ENCODE results near the gene DNMBP.
A peak's percentile ranks its signal among the peaks of the same experiment; 100 is the strongest.
"Not testable (repeated sequence)": the region's sequence is repeated elsewhere in the genome, so short reads cannot be mapped to it uniquely, and the experiment has no call there.

Gene DNMBP

GRCh38 chr10:99913831-99914235, 95.9 kb downstream of the DNMBP start:
- DNase-seq (ENCODE audit: low spot score) = no peak

GRCh38 chr10:99912041-99912440, 97.7 kb downstream of the DNMBP start:
- no peak for DNase-seq (ENCODE audit: low spot score)

- DNase-seq (ENCODE audit: low spot score) = no peak
Measured at GRCh38 chr10:99908512-99908911, 101.2 kb downstream of the DNMBP start.

GRCh38 chr10:99906470-99906869, 103.3 kb downstream of the DNMBP start:
- DNase-seq (ENCODE audit: low spot score) = no peak

- no peak for DNase-seq (ENCODE audit: low spot score)
Measured at GRCh38 chr10:99905971-99906370, 103.8 kb downstream of the DNMBP start.

- DNase-seq (ENCODE audit: low spot score) = no peak
Measured at GRCh38 chr10:99895867-99896266, 113.9 kb downstream of the DNMBP start.

GRCh38 chr10:99895066-99895465, 114.7 kb downstream of the DNMBP start:
- DNase-seq (ENCODE audit: low spot score) = not testable (repeated sequence)

GRCh38 chr10:99894613-99895012, 115.1 kb downstream of the DNMBP start:
- no peak for DNase-seq (ENCODE audit: low spot score)

- no peak for DNase-seq (ENCODE audit: low spot score)
Measured at GRCh38 chr10:99888622-99889021, 121.1 kb downstream of the DNMBP start.

GRCh38 chr10:99883523-99883922, 126.2 kb downstream of the DNMBP start:
- no peak for DNase-seq (ENCODE audit: low spot score)

GRCh38 chr10:99881371-99881770, 128.4 kb downstream of the DNMBP start:
- no peak for DNase-seq (ENCODE audit: low spot score)

GRCh38 chr10:99880080-99880835, 129.5 kb downstream of the DNMBP start:
- DNase-seq (ENCODE audit: low spot score) = no peak

GRCh38 chr10:99875473-99875872, 134.3 kb downstream of the DNMBP start:
- no peak for DNase-seq (ENCODE audit: low spot score)

GRCh38 chr10:99874341-99875085, 135.2 kb downstream of the DNMBP start:
- no peak for DNase-seq (ENCODE audit: low spot score)

- no peak for DNase-seq (ENCODE audit: low spot score)
Measured at GRCh38 chr10:99873846-99874245, 135.9 kb downstream of the DNMBP start.

- no peak for DNase-seq (ENCODE audit: low spot score)
Measured at GRCh38 chr10:99872367-99873162, 137.2 kb downstream of the DNMBP start.

- DNase-seq (ENCODE audit: low spot score) = peak; percentile 48
Measured at GRCh38 chr10:99870123-99870730, 139.5 kb downstream of the DNMBP start.

GRCh38 chr10:99869581-99870122, 140.1 kb downstream of the DNMBP start:
- no peak for DNase-seq (ENCODE audit: low spot score)

GRCh38 chr10:99867250-99867649, 142.5 kb downstream of the DNMBP start:
- DNase-seq (ENCODE audit: low spot score) = not testable (repeated sequence)

- DNase-seq (ENCODE audit: low spot score) = not testable (repeated sequence)
Measured at GRCh38 chr10:99863535-99864240, 146.1 kb downstream of the DNMBP start.

GRCh38 chr10:99860466-99860865, 149.3 kb downstream of the DNMBP start:
- DNase-seq (ENCODE audit: low spot score) = no peak
